Suppressor macrophage treated with lipopolysaccharide for 1 hour (primary cell): ENCODE results near the gene ZNF641.
A peak's percentile ranks its signal among the peaks of the same experiment; 100 is the strongest.

Experiments
- DNase-seq, 3 donors: peaks; one replicate each; pipeline ENCODE4 v3.0.0-alpha.2; 2020 to 2022

Gene ZNF641

GRCh38 chr12:48350249-48351021 lies at the start of gene ZNF641:
TSS of gene ZNF641 (minus strand) at chr12:48350919. CDS start at chr12:48348090, 2,829 bp downstream.
- peak; percentile 78 to 91 (median 84) for DNase-seq

GRCh38 chr12:48390026-48390425 lies 39.3 kb upstream of the ZNF641 start:
- no peak for DNase-seq

DNA sequence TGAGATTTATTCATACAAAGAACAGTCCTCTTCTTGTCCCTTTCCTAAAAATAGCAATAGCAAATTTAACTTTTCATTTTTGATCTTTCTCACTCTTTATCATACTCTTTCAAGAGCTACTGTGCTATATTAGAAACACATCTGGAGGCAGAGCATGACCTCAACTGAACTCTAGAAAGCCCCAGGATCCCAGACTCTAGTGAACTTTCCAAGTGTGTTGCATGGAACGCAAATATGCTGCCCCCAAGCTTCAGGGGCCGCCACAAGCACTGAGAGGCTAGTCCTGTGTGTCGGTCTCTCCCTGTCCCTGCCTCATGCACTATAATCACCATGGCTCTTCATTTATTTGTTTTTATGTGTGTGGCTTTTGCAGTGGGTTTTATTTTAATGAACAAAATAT lies 38.7 kb upstream of the ZNF641 start:
- DNase-seq, result no peak

DNA sequence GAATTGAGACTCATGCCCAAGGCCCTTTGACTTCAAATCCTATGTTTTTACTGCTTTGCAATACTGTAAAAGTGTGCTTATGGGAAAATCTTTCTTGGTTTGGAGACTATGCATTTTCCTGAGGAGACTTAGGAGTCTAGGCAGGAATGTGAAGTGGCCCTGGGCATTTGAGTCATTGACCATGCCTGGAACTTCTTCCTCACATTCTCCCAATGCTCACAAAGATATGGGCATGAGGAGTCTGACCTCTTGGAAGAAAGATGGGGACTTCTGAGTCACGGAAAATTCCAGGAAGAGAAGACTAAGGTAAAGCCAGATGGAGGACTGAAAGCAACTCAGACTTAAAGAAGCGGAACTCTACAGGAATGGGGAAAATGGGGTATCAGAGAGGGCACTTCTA lies 38.2 kb upstream of the ZNF641 start:
- no peak for DNase-seq

- no peak for DNase-seq
Observed at GRCh38 chr12:48388460-48388859, 37.7 kb upstream of the ZNF641 start.

GRCh38 chr12:48380596-48380995 lies 29.9 kb upstream of the ZNF641 start:
- DNase-seq, result no peak

GRCh38 chr12:48379794-48380193 lies 29.1 kb upstream of the ZNF641 start:
- peak in 1 of 3 donors; percentile 2 for DNase-seq

DNA sequence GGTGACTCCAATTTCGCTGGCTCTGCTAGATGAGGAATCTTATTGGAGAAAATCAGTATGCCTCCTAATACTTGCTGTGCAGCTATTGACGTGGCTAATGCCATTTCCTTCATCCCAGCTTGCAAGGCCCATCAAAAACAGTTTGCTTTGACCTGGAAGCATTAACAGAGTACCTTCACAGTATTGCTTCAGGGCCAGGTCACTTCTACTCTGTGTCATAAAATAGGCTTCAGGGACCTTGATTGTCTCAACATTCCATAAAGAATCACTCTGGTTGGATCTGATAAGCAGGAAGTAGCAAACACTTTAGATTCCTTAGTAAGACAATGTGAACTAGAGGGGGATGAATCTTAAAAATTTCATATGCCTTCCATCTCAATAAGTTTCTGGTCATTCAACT lies 26.9 kb upstream of the ZNF641 start:
- DNase-seq, result no peak

- DNase-seq, result no peak
Observed at GRCh38 chr12:48374164-48374563, 23.4 kb upstream of the ZNF641 start.

- DNase-seq, result no peak
Observed at GRCh38 chr12:48366131-48366530, 15.4 kb upstream of the ZNF641 start.

DNA sequence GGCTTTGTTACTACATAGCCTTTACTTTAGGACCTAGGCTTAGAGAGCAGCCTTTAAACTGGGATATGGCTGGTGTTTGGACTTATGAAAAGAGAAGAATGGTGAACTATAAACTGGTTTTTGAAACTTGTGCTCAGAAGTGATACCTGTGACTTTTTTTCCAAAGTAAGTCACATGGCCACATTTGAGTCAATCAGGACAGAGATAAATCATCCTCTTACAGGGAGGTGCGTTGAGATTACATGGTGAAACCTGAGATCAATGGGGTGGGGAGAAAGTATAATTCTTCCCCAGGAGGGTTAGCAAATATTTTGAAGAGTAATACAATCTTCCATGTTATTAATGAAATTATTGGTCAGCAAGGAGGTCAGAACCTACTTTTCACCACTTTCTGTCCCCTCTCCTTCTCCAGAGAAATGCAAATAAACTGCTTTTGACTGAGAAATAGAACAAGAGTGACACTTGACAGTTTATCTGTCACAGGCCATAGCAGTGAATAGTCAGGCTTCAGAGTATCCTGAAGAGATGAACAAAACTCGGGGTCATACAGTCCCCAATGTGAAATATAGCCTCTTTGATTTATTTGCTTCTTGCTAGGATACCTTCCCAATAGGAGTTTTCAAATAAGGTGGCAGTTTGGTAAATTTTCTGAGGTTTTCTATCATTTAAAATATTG lies 11.1 kb upstream of the ZNF641 start:
- no peak for DNase-seq

DNA sequence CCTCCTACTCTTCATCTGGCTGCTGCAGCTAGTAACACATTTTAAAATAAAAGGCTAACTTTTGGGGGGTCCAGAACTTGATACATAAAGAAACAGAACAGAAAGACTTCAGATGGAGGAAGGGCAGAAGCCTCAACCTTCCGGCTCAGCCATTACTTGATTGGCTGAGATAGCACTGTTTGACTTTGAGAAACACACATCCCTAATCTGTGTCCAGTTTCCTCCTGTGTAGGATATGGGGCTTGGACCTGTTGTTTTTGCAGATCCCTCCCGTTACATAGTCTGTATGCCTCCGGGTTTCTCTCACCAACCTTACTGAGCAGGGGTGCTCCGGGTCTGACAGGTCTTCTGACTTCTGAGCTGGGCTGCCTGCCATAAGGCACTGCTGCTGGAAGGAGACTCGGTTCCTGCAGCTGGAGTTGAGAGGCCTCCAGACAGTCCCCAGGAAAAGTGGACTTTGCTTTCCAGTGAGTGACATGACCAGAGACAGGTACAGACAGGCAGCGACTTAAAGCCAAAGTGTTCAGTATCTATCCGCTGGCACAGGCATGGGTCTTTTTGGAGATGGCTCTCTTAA lies 8.3 kb upstream of the ZNF641 start:
- no peak for DNase-seq

DNA sequence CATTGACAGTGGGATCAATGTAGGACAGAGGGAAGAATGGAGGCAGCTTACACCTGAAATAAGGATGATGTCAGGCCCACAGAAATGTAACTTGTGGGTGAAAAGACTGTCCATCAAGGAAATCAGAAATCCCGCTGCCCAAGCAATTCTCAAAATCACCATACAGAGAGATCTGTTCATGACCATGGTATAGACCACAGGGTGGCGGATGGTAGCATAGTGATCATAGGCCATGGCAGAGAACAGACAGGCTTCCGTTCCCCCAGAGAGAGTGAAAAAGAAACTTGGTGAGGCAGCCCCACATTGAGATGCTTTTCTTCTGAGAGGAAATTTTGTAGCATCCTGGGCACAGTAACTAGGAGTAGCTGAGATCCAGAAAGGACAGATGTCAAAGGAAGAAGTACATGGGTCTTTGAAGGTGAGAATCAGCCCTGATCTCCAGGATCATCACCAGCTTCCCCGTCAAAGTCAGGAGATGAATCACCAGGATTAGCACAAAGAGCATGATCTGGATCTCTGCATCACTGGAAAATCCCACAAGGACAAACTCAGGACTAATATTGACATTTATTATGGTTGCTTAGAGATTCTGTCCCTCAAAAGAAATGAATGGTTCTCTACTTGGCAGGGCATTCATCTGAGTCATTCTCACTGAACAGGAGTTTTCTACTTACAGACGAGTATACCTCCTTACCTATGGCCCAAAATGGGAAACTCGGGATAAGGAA lies 5.5 kb upstream of the ZNF641 start:
- DNase-seq, result peak; percentile 20 to 39 (median 21)

GRCh38 chr12:48352157-48352760 lies 1.5 kb upstream of the ZNF641 start:
- DNase-seq, result no peak

DNA sequence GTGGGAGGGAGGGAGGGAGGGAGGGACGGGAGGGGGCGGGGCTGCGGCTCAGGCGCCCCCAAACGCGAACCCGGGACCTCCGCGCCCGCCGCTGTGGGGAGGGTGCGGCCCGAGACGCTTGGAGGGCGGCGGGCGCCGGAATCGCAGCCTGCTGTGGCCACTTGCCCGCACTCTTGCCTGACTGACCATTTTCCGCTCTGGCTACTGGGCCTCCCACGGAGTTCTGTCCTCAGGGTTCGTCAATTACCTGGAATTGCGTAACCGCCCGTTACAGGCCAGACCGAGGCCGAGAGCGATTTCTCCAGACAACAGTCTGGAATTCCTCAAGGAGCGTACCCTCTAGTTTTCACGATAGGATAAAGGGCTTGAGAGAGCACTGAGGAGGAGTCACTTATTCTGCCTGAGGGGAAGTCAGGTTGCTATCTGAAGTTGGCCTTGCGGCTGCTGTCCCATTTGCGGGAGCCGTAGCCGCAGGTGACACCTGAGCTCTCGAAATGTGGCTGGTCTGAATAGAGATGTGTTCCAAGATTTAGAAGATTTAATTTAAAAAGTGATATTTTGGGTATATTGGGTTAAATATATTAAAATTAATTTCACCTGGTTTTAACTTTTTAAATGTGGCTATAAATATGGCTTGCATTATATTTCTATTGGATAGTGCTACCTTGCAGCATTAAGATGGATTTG lies 446 bp upstream of the ZNF641 start:
- DNase-seq, result peak in 2 of 3 donors; percentile 63 to 69

GRCh38 chr12:48349471-48349870 lies 1.2 kb downstream of the ZNF641 start:
- no peak for DNase-seq

GRCh38 chr12:48342980-48343379 lies 7.7 kb downstream of the ZNF641 start:
- DNase-seq, result no peak

- peak; percentile 57 to 77 (median 76) for DNase-seq
Observed at GRCh38 chr12:48340943-48341342, 9.8 kb downstream of the ZNF641 start.

DNA sequence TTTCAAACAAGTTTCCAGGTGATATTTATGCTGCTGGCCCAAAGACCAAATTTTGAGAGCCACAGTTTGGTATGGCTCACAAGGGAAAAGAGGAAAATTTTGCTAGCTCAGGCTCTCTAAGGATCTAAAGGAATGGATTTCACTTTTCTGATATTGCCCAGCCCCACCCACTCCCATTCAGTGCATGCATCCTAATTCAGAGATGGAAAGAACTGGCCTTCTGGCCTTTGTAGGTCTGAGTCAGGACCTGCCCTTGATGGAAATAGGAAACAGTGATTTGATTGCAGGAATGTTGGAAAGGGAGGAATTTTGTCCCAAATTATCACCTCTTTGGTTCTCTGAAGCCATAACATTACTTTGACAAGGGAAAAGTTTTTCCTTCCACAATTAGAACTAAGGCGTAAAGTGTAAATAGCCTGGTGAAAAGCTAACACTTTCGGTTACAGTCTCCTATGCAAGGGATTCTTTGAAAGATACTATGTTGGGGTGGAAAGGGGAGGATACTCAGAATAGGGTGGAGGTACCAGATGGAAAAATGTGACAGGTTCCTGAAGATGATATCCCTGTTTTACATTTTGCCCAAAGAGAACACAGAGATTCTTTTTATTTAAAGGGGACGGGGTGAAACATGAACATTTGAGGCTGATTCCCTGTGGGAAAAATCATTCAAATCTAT lies 11.1 kb downstream of the ZNF641 start:
- no peak for DNase-seq

DNA sequence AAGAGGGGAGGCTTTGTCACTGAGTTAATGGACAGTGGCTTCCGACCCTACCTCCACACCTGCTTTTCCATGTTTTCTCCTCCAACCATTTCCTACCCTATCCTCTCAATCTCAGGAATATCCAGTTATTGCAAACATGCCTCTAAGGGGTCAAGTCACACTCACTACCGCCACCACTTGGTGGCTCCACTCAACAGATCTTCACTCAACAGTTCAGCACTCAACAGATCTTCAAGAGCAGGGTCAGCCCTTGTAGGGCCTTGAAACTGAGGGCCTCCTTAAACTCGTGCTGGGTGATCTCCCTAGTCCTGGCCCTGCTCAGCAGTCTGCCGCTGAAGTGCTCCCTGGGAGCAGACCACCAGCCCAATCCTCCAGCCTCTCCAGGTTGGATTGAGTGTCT lies 14.2 kb downstream of the ZNF641 start:
- DNase-seq, result peak in 1 of 3 donors; percentile 13

DNA sequence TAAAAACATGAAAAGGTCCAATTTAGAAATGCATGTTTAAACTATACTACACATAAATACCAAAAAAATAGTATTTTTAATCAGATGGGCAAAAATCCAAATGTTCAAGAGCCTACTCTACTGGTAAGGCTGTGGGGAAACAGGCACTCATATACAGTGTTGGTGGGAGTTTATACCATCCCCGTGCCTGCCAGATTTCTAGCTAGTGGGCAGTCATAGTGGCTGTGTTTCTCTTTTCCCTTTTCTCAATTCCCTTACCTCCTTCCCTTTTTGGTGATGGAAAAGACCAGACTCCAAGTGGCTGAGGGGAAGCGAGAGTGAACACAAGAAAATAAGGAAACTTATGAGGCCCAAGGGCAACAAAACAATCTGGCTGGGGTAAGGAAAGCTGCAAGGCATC lies 14.7 kb downstream of the ZNF641 start:
- DNase-seq, result peak; percentile 49 to 65 (median 61)

DNA sequence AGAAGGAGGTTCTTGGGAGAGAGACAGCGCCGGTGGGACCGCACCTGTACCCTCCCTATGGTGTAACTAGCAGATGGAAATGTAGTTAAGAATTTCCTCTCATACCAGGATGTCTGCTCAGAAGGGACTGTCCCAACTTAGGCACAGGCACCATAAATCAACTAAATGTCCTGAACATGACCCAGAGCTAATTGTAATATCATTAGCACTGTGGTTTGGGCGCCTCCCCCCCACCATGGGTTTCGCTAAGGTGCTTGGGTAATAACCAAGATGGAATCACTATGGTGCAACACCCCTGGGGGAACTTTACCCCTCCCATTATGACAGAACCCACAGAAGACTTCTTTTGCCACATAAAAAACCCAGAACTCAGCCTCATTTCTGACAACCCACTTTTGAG lies 15.9 kb downstream of the ZNF641 start:
- DNase-seq, result peak; percentile 7 to 19 (median 19)
